Endodermal cell (in vitro differentiated cells): Measurements from ENCODE around the gene CSGALNACT2. TPM values are rescaled to one million over a fixed set of nuclear protein-coding genes. Genes with fewer than 3 reads are reported as not detected.
A peak's percentile ranks its signal among the peaks of the same experiment; 100 is the strongest.

Experiments used
- DNase-seq: peaks from one replicate; pipeline ENCODE4 v3.0.0-alpha.2; 2017
- H3K27ac ChIP-seq: 2 replicates; pipeline ENCODE4 v1.5.1; 2013; ENCODE audit warnings: mild to moderate bottlenecking, low read depth, low read length, moderate library complexity
- H3K27me3 ChIP-seq: 2 replicates; pipeline ENCODE4 v1.6.1; 2013; ENCODE audit warnings: mild to moderate bottlenecking, low read length, moderate library complexity; ENCODE audit not compliant: insufficient read depth, control insufficient read depth, poor library complexity, severe bottlenecking
- H3K36me3 ChIP-seq: 2 replicates; pipeline ENCODE4 v1.7.0; 2013; ENCODE audit warnings: mild to moderate bottlenecking, low read length, moderate library complexity; ENCODE audit not compliant: control insufficient read depth, insufficient read depth
- H3K4me1 ChIP-seq: one replicate; pipeline ENCODE4 v1.7.0; 2013; ENCODE audit warnings: low read length; ENCODE audit not compliant: control insufficient read depth, insufficient read depth
- H3K4me3 ChIP-seq: 2 replicates; pipeline ENCODE4 v1.5.1; 2013; ENCODE audit warnings: mild to moderate bottlenecking, low read length, moderate library complexity
- H3K9ac ChIP-seq: 2 replicates; pipeline ENCODE4 v1.6.1; 2013; ENCODE audit warnings: mild to moderate bottlenecking, low read length, moderate library complexity; ENCODE audit not compliant: poor library complexity, severe bottlenecking; ENCODE audit errors: extremely low read depth
- H3K9me3 ChIP-seq: 2 replicates; pipeline ENCODE4 v1.6.1; 2013; ENCODE audit warnings: mild to moderate bottlenecking, low read length, moderate library complexity; ENCODE audit not compliant: control insufficient read depth
- H3K27ac Mint-ChIP-seq: 2 replicates; pipeline ENCODE4 v1.8.0; 2020; ENCODE audit warnings: mixed read lengths
- H3K27me3 Mint-ChIP-seq: 2 replicates; pipeline ENCODE4 v1.8.0; 2021; ENCODE audit warnings: mild to moderate bottlenecking, mixed read lengths; ENCODE audit not compliant: insufficient read depth
- H3K36me3 Mint-ChIP-seq: 2 replicates; pipeline ENCODE4 v1.8.0; 2020; ENCODE audit warnings: low read depth, mixed read lengths
- H3K4me1 Mint-ChIP-seq: 2 replicates; pipeline ENCODE4 v1.8.0; 2020; ENCODE audit warnings: mixed read lengths
- H3K4me3 Mint-ChIP-seq: 2 replicates; pipeline ENCODE4 v1.8.0; 2020; ENCODE audit warnings: mild to moderate bottlenecking, moderate library complexity, mixed read lengths
- H3K9me3 Mint-ChIP-seq: 2 replicates; pipeline ENCODE4 v1.8.0; 2020; ENCODE audit warnings: mild to moderate bottlenecking, mixed read lengths
- CTCF ChIP-seq: fragments of 200-600 bp; sonication (generic); conservative IDR thresholded peaks from 2 replicates; pipeline ENCODE4 v1.5.0; 2021; ENCODE audit warnings: antibody characterized with exemption, mild to moderate bottlenecking
- WGBS, 2 experiments: methylation state at CpG; one replicate each; pipeline versions ENCODE4 v1.1.5 to v1.1.7; 2013; ENCODE audit warnings: missing lambda C conversion rate in 2 of 2, mixed read lengths in 1 of 2; ENCODE audit not compliant: insufficient coverage in 1 of 2, insufficient read length in 1 of 2; 5-methylcytosine and 5-hydroxymethylcytosine counted together
- total RNA-seq, 2 donors: library from RNA; stranded (reverse); fragmentation: NEBNext Ultra II Directional in 1 of 2; extraction: Animal tissue kit (Norgen Biotek cat#: 25700) in 1 of 2; gene quantifications; 2 replicates in 1 of 2; 3 replicates in 1 of 2; pipeline ENCODE4 v1.2.1, GENCODE V29; 2021

CSGALNACT2 gene
- total RNA-seq, 2 donors from 2014 or later = 7.3 to 8.6 TPM

- H3K27me3 ChIP-seq = no peaks in the 10 kb centered on the region
- H3K36me3 Mint-ChIP-seq = no peaks in the 10 kb centered on the region
- no peaks in the 10 kb centered on the region for H3K9me3 Mint-ChIP-seq
- H3K4me3 ChIP-seq = no peak overlapping the region
- H3K36me3 ChIP-seq = no peaks in the 10 kb centered on the region
- H3K4me1 Mint-ChIP-seq = peaks cover 3% of the 10 kb centered on the region
- H3K9me3 ChIP-seq = no peaks in the 10 kb centered on the region
- peaks cover 11% of the 10 kb centered on the region for H3K27me3 Mint-ChIP-seq
- no peak overlapping the region for H3K4me3 Mint-ChIP-seq
- H3K27ac ChIP-seq = no peak overlapping the region
- no peaks in the 10 kb centered on the region for H3K4me1 ChIP-seq
- DNase-seq = no peak
- TF ChIP-seq CTCF = no peak
- no peak overlapping the region for H3K9ac ChIP-seq
- WGBS, 2 experiments = 83 to 85% methylated on average over 6 to 14 of the region's 14 CpGs
- H3K27ac Mint-ChIP-seq = no peak overlapping the region
Observed at GRCh38 chr10:43220657-43221418, 82.6 kb downstream of the CSGALNACT2 start.

- no peak overlapping the region for H3K27ac ChIP-seq
- no peak overlapping the region for H3K4me3 Mint-ChIP-seq
- no peaks in the 10 kb centered on the region for H3K9me3 ChIP-seq
- DNase-seq = peak; percentile 91
- H3K27me3 Mint-ChIP-seq = peaks cover 16% of the 10 kb centered on the region
- peaks cover 2% of the 10 kb centered on the region for H3K27me3 ChIP-seq
- WGBS, 2 experiments = 82 to 94% methylated on average over 10 to 19 of the region's 19 CpGs
- H3K9ac ChIP-seq = no peak overlapping the region
- peaks cover 3% of the 10 kb centered on the region for H3K4me1 Mint-ChIP-seq
- no peaks in the 10 kb centered on the region for H3K4me1 ChIP-seq
- no peaks in the 10 kb centered on the region for H3K9me3 Mint-ChIP-seq
- H3K36me3 Mint-ChIP-seq = no peaks in the 10 kb centered on the region
- no peak overlapping the region for H3K4me3 ChIP-seq
- H3K36me3 ChIP-seq = no peaks in the 10 kb centered on the region
- H3K27ac Mint-ChIP-seq = no peak overlapping the region
- TF ChIP-seq CTCF = peak; percentile 76
Observed at GRCh38 chr10:43221419-43222209, 83.4 kb downstream of the CSGALNACT2 start.

DNA sequence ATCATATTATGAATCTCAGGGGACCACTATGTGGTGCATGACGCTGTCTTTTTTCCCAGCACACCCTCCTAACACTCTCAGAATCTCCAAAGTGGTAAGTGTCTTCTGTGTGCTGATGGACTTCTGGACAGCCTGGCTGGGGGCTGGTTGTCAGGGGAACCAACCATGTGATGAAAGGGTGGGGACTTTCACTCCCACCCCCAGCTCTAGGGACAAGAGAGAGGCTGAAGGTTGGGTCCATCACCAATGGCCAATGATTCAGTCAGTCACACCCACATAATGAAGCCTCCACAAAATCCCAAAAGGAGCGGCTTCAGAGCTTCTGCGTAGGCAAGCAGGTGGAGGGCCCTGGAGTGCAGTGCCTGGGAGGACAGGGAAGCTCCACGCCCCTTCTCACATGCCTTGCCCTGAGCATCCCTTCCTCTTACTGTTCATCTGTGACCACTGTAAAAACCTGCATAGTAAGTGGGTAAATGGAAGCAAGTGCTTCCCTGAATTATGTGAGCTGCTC is 84.0 kb downstream of the CSGALNACT2 start:
- no peaks in the 10 kb centered on the region for H3K36me3 Mint-ChIP-seq
- no peak overlapping the region for H3K4me3 Mint-ChIP-seq
- H3K4me1 ChIP-seq = no peaks in the 10 kb centered on the region
- no peak for TF ChIP-seq CTCF
- no peaks in the 10 kb centered on the region for H3K36me3 ChIP-seq
- no peak overlapping the region for H3K27ac ChIP-seq
- no peaks in the 10 kb centered on the region for H3K9me3 ChIP-seq
- H3K27ac Mint-ChIP-seq = no peak overlapping the region
- H3K4me3 ChIP-seq = no peak overlapping the region
- peak; percentile 35 for DNase-seq
- no peaks in the 10 kb centered on the region for H3K9me3 Mint-ChIP-seq
- H3K4me1 Mint-ChIP-seq = peaks cover 3% of the 10 kb centered on the region
- peaks cover 22% of the 10 kb centered on the region for H3K27me3 Mint-ChIP-seq
- H3K27me3 ChIP-seq = peaks cover 9% of the 10 kb centered on the region
- H3K9ac ChIP-seq = no peak overlapping the region
- WGBS, 2 experiments = 94 to 100% methylated on average over 3 to 4 of the region's 4 CpGs
